ENCODE measurements around the gene GNG3.
"Not testable (repeated sequence)": the region's sequence is repeated elsewhere in the genome, so short reads cannot be mapped to it uniquely, and the experiment has no call there.

The GNG3 gene

DNA sequence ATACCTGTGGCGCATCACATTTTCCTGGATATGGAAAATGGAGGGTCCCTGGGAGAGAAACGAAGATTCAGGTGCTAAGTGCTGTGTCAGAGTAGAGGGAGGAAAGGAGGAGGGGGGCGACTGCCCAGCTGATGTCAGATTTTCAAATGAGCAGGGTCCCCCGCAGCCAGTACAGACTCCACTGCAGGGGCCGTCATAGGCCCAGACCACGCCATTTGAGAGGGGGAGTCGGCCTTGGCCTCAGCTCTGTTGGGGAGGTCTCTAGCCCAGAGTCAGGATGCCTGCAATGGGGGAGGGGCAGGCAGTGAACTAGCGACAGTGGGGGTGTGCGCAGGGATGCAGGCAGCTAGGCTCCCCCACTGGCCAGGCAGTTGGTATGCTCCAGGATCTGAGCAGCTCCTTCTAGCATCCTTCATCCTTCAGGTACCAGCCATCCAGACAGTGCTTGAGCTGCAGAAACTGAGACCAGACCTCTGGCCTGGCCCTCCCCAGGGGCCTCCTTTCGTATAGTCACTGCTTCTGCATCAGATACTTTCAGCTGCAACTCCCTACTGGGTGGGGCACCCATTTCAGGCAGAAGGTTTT lies at the start of gene GNG3, which contains the start of gene BSCL2:
Gene GNG3 (plus strand): TSS at position 400 of the 585 bp plus-strand sequence. CDS start 620 bp downstream, outside the sequence.
Gene BSCL2 (minus strand): TSS at position 148 of the 585 bp plus-strand sequence. CDS start 229 bp downstream, outside the sequence.
- DNase-seq (ENCODE audit: low spot score in 2 of 2) (no peak), ATAC-seq (replicated peaks; ENCODE audit: extremely low read depth, poor library complexity, severe bottlenecking) (no peak)
- no peaks in the 10 kb centered on the region for H3K9me3 Mint-ChIP-seq
- H3K36me3 Mint-ChIP-seq (ENCODE audit: insufficient read depth) = peaks cover 21% of the 10 kb centered on the region
- H3K27me3 Mint-ChIP-seq = no peaks in the 10 kb centered on the region
- H3K4me1 Mint-ChIP-seq = peaks cover 45% of the 10 kb centered on the region
- H3K4me3 Mint-ChIP-seq = peak within 1 kb of the TSS; percentile 90
- peak within 1 kb of the TSS; percentile 95 for H3K27ac Mint-ChIP-seq (ENCODE audit: low read depth)

DNA sequence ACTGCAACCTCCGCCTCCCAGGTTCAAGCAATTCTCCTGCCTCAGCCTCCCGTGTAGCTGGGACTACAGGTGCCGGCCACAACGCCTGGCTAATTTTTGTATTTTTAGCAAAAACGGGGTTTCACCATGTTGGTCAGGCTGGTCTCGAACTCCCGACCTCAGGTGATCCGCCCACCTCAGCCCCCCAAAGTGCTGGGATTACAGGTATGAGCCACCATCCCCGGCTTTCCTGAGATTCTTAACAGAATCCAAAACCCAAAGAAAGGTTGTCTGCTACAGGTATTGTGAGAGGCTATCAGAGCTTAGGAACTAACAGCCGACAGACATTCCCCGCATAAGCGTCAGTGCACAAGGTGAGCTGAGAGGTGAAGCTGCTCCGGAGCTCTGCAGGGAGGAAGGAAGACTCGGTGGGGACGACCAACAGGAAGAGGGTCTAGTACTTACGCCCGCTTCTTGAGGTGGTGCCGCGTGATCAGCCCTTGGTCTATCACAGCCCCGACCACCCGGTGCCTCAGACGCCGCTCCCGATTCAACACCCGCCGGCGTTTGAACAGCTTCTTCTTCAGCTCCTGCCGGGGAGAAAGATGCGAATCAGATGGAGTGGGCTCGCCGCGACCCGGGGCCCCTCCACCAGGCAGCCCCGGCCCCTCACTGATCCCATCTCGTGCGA lies 42.9 kb upstream of the GNG3 start:
- Mint-ChIP-seq H3K36me3 (ENCODE audit: insufficient read depth) (peaks cover 27% of the 10 kb centered on the region), H3K27me3 (no peaks in the 10 kb centered on the region)

DNA sequence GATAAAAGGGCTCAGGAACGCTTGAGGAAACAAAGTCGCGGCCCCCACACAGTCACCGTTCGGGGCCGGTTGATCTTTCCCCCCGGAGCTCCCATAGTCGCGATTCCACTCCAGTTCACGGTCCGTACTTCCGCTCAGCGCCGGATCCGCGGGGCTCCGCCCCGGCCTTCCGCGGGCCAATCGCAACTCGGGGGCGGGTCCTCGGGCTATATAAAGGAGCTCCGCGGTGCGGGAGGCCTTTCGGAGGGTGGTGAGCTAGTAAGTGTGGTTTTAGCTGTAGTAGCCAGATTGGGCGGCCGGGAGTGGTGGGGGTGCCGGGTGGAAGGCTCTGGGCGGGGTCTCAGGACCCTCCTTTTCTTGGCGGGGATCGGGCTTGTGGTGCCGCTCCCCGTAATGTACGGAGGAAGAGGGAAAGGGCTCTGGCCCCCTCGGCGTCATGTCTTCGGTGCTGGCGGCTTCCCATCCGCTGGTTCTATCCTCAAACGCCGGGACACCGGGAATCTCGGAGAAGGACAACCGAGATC lies 42.3 kb upstream of the GNG3 start, which contains the start of the genes C11orf98 and CSKMT:
Gene C11orf98 (minus strand): TSS at position 136 of the 524 bp plus-strand sequence. CDS start 41 bp downstream, at position 95.
Gene CSKMT (plus strand): TSS at position 238 of the 524 bp plus-strand sequence. CDS start 568 bp downstream, outside the sequence.
- H3K27me3 Mint-ChIP-seq = no peaks in the 10 kb centered on the region
- peaks cover 29% of the 10 kb centered on the region for H3K4me1 Mint-ChIP-seq
- H3K4me3 Mint-ChIP-seq = peak within 1 kb of the TSS; percentile 94
- ATAC-seq (replicated peaks; ENCODE audit: extremely low read depth, poor library complexity, severe bottlenecking) (peak; percentile 92), DNase-seq (ENCODE audit: low spot score in 2 of 2) (peak; percentile 94 to 96)
- H3K36me3 Mint-ChIP-seq (ENCODE audit: insufficient read depth) = peaks cover 27% of the 10 kb centered on the region
- H3K27ac Mint-ChIP-seq (ENCODE audit: low read depth) = peak within 1 kb of the TSS; percentile 95
- H3K9me3 Mint-ChIP-seq = no peaks in the 10 kb centered on the region

More for the DNA sequence above, 42.9 kb upstream of the GNG3 start:
- peak overlapping the region; percentile 95 for H3K27ac Mint-ChIP-seq (ENCODE audit: low read depth)
- peaks cover 29% of the 10 kb centered on the region for H3K4me1 Mint-ChIP-seq
- peak; percentile 60 for ATAC-seq (replicated peaks; ENCODE audit: extremely low read depth, poor library complexity, severe bottlenecking)
- no peak for DNase-seq (ENCODE audit: low spot score in 2 of 2)
- H3K9me3 Mint-ChIP-seq = no peaks in the 10 kb centered on the region
- H3K4me3 Mint-ChIP-seq = peak overlapping the region; percentile 94

DNA sequence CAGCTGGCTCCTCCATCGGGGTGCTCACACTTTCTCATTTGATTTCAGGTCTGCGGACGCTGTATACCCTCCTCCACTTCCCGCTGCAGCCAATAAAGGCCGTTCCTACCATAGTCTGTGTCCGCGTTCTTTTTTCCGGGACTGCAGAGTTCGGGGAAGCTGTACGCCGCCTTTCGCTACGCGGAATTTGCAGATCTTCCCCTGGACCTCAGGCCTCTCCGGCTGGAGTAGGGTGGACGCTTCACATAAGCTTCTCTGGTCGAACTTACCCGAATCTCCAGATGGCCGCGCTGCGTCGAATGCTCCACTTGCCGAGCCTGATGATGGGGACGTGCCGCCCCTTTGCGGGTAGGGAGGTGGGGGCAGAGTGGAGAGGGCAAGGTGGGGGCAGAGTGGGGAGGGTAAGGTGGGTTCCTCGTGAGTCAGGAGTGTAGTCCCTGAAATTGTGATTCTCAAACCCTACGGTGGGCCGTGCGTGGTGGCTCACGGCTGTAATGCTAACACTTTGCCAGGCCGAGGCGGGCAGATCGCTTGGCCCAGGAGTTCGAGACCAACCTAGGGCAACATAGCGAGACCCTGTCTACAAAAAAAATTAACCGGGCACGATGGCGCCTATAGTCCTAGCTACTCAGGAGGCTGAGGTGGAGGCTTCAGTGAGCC lies 41.7 kb upstream of the GNG3 start:
- DNase-seq (ENCODE audit: low spot score in 2 of 2) (peak in 1 of 2 donors; percentile 39), ATAC-seq (replicated peaks; ENCODE audit: extremely low read depth, poor library complexity, severe bottlenecking) (peak; percentile 44)
- H3K36me3 Mint-ChIP-seq (ENCODE audit: insufficient read depth) = peaks cover 27% of the 10 kb centered on the region
- H3K9me3 Mint-ChIP-seq = no peaks in the 10 kb centered on the region
- no peaks in the 10 kb centered on the region for H3K27me3 Mint-ChIP-seq
- peak overlapping the region; percentile 95 for H3K27ac Mint-ChIP-seq (ENCODE audit: low read depth)
- peaks cover 33% of the 10 kb centered on the region for H3K4me1 Mint-ChIP-seq
- H3K4me3 Mint-ChIP-seq = peak overlapping the region; percentile 94

DNA sequence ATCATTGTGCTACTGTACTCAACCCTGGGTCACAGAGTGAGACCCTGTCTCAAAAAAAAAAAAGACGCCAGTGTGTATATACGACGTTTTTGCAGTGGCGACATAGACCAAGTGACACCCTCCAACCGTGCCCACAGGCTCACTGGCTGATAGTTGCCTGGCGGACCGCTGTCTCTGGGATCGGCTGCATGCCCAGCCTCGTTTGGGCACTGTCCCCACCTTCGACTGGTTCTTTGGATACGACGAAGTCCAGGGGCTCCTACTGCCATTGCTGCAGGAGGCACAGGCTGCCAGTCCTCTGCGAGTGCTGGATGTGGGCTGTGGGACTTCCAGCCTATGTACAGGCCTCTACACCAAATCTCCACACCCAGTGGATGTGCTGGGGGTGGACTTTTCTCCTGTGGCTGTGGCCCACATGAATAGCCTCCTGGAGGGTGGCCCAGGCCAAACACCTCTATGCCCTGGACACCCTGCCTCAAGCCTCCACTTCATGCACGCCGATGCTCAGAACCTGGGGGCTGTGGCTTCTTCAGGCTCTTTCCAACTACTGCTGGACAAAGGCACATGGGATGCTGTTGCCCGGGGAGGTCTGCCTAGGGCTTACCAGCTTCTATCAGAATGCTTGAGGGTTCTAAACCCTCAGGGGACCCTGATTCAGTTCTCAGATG lies 41.1 kb upstream of the GNG3 start:
- ATAC-seq (replicated peaks; ENCODE audit: extremely low read depth, poor library complexity, severe bottlenecking) = no peak
- H3K4me1 Mint-ChIP-seq = peaks cover 39% of the 10 kb centered on the region
- H3K27ac Mint-ChIP-seq (ENCODE audit: low read depth) = peak overlapping the region; percentile 95
- no peaks in the 10 kb centered on the region for H3K9me3 Mint-ChIP-seq
- H3K36me3 Mint-ChIP-seq (ENCODE audit: insufficient read depth) = peaks cover 29% of the 10 kb centered on the region
- DNase-seq (ENCODE audit: low spot score in 2 of 2) = no peak
- peak overlapping the region; percentile 94 for H3K4me3 Mint-ChIP-seq
- H3K27me3 Mint-ChIP-seq = no peaks in the 10 kb centered on the region

DNA sequence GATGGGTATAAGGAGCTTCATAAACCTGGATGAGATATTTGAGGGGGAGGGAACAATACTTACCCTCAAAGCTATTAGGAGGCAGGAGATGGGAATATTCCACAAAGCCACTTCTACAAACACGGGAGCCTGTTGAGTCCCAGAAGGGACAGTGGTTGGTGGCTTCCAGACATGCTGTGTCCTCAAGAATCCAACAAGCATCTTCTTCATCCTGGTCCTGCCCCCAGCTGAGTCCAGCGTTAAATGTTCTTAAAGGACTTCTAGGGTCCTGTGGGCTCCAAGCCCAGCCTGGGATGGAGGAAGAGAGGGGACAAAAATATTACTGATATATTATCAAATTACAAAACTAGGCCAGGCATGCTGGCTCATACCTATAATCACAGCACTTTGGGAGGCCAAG lies 40.0 kb upstream of the GNG3 start:
- Mint-ChIP-seq H3K4me3 (no peak overlapping the region), H3K4me1 (peaks cover 42% of the 10 kb centered on the region), H3K36me3 (ENCODE audit: insufficient read depth) (peaks cover 36% of the 10 kb centered on the region), H3K9me3 (no peaks in the 10 kb centered on the region), H3K27ac (ENCODE audit: low read depth) (no peak overlapping the region), H3K27me3 (no peaks in the 10 kb centered on the region)
- no peak for DNase-seq (ENCODE audit: low spot score in 2 of 2)
- no peak for ATAC-seq (replicated peaks; ENCODE audit: extremely low read depth, poor library complexity, severe bottlenecking)

DNA sequence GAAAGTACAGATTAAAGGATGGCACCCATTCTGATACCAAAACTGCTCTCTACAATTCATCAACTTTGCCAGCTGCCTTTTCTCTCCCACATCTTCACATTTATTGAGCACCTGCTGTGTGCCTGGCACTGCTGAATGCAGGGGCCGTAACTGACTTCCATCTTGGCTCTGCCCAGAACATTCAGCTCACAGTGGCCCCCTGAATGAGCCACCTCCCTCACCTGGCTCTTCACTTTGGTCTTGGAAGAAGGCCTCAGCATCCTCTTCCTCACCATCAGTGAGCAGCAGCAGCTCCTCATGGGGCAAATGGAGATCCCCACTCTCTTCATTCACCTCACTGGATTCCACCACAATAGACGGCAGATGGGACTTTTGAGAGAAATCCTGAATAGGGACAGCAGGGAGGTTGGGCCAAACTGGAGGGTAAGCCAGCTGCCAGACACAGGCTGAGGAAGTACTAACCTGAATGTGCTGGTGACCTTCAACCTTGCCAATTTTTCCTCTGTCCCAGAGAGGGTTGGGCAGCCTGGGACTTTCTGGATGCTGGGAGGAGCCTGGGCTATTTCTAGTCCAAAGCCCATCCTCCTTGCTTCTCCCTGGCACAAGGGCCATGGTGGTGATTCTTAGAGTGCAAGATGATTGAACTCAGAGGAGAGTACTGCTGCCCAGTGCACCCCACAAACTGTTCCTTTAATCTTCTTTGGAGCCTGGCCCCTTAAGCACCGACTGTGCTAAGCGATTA lies 37.9 kb upstream of the GNG3 start:
- H3K4me3 Mint-ChIP-seq = no peak overlapping the region
- ATAC-seq (replicated peaks; ENCODE audit: extremely low read depth, poor library complexity, severe bottlenecking) (no peak), DNase-seq (ENCODE audit: low spot score in 2 of 2) (no peak)
- peaks cover 34% of the 10 kb centered on the region for H3K4me1 Mint-ChIP-seq
- no peaks in the 10 kb centered on the region for H3K9me3 Mint-ChIP-seq
- H3K36me3 Mint-ChIP-seq (ENCODE audit: insufficient read depth) = peaks cover 34% of the 10 kb centered on the region
- H3K27ac Mint-ChIP-seq (ENCODE audit: low read depth) = peak overlapping the region; percentile 10
- no peaks in the 10 kb centered on the region for H3K27me3 Mint-ChIP-seq

DNA sequence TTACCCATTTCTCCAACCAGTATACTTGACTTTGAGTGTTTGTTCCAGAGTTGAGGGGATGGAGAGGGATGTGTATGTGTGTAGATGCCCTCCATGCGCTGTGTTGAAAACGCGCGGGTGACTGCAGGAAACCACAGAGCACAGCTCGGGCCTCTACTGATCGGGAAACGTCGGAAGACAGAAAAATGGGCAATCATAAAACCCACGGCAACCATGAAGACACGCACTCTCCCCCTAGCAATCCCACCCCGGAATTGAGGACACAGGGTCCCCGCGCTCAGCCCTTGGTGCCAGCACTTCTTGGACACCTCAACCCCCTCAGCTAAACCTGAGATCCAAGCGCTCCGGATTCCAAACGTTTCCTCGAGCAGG lies 36.3 kb upstream of the GNG3 start:
- peaks cover 34% of the 10 kb centered on the region for H3K36me3 Mint-ChIP-seq (ENCODE audit: insufficient read depth)
- peak; percentile 37 for ATAC-seq (replicated peaks; ENCODE audit: extremely low read depth, poor library complexity, severe bottlenecking)
- no peak for DNase-seq (ENCODE audit: low spot score in 2 of 2)
- H3K4me1 Mint-ChIP-seq = peaks cover 33% of the 10 kb centered on the region
- H3K9me3 Mint-ChIP-seq = no peaks in the 10 kb centered on the region
- peak overlapping the region; percentile 94 for H3K27ac Mint-ChIP-seq (ENCODE audit: low read depth)
- no peaks in the 10 kb centered on the region for H3K27me3 Mint-ChIP-seq
- peak overlapping the region; percentile 98 for H3K4me3 Mint-ChIP-seq

DNA sequence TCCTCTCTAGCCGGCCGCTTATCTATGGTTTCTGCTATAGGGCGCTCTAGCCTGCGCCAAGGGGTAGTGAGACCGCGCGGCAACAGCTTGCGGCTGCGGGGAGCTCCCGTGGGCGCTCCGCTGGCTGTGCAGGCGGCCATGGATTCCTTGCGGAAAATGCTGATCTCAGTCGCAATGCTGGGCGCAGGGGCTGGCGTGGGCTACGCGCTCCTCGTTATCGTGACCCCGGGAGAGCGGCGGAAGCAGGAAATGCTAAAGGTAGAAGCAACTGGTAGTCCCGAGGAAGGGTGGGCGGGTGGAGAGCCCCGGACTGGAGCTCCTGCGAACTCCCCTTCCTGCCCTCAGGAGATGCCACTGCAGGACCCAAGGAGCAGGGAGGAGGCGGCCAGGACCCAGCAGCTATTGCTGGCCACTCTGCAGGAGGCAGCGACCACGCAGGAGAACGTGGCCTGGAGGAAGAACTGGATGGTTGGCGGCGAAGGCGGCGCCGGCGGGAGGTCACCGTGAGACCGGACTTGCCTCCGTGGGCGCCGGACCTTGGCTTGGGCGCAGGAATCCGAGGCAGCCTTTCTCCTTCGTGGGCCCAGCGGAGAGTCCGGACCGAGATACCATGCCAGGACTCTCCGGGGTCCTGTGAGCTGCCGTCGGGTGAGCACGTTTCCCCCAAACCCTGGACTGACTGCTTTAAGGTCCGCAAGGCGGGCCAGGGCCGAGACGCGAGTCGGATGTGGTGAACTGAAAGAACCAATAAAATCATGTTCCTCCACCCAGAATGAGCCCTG lies 35.7 kb upstream of the GNG3 start, which contains the start of the genes LBHD1 and UQCC3:
Gene LBHD1 (minus strand): TSS at position 660 of the 782 bp plus-strand sequence. CDS start 2,236 bp downstream, outside the sequence.
Gene UQCC3 (plus strand): TSS at position 66 of the 782 bp plus-strand sequence. CDS start 73 bp downstream, at position 139.
- peaks cover 33% of the 10 kb centered on the region for H3K4me1 Mint-ChIP-seq
- ATAC-seq (replicated peaks; ENCODE audit: extremely low read depth, poor library complexity, severe bottlenecking) = peak; percentile 88
- H3K9me3 Mint-ChIP-seq = no peaks in the 10 kb centered on the region
- peak; percentile 44 to 56 for DNase-seq (ENCODE audit: low spot score in 2 of 2)
- H3K36me3 Mint-ChIP-seq (ENCODE audit: insufficient read depth) = peaks cover 31% of the 10 kb centered on the region
- H3K27ac Mint-ChIP-seq (ENCODE audit: low read depth) = peak within 1 kb of the TSS; percentile 94
- peak within 1 kb of the TSS; percentile 98 for H3K4me3 Mint-ChIP-seq
- no peaks in the 10 kb centered on the region for H3K27me3 Mint-ChIP-seq

DNA sequence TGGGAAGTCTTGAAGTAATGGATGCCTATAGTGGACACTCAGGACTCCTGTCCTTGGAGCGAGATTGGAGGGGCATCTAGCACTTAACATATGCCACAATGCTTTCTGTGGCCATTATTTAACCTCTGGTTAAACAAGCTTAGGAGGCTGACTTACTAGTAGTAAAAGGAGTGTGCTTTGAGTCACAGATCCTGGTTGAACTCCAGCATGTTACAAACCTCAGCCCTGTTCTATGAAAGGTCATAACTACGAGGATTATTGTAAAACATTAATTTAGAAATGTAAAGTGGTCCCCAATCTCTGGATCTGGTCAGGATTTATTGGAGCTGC lies 34.3 kb upstream of the GNG3 start:
- Mint-ChIP-seq H3K27me3 (no peaks in the 10 kb centered on the region), H3K36me3 (ENCODE audit: insufficient read depth) (peaks cover 29% of the 10 kb centered on the region), H3K27ac (ENCODE audit: low read depth) (no peak overlapping the region), H3K9me3 (no peaks in the 10 kb centered on the region), H3K4me1 (peaks cover 38% of the 10 kb centered on the region), H3K4me3 (no peak overlapping the region)
- no peak for DNase-seq (ENCODE audit: low spot score in 2 of 2)
- no peak for ATAC-seq (replicated peaks; ENCODE audit: extremely low read depth, poor library complexity, severe bottlenecking)

DNA sequence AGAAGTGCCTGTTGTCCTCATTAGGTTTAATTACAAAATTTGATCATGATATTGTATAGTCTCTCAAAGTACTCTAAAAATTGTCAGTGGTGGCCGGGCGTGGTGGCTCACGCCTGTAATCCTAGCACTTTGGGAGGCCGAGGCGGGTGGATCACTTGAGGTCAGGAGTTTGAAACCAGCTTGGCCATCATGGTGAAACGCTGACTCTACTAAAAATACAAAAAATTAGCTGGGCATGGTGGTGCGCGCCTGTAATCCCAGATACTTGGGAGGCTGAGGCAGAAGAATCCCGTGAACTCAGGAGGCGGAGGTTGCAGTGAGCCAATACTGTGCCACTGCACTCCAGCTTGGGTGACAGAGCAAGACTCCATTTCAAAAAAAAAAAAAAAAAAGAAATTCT lies 32.1 kb upstream of the GNG3 start:
- peaks cover 47% of the 10 kb centered on the region for H3K4me1 Mint-ChIP-seq
- H3K4me3 Mint-ChIP-seq; DNase-seq (ENCODE audit: low spot score in 2 of 2); H3K27me3 Mint-ChIP-seq; H3K9me3 Mint-ChIP-seq; ATAC-seq (replicated peaks; ENCODE audit: extremely low read depth, poor library complexity, severe bottlenecking); H3K27ac Mint-ChIP-seq (ENCODE audit: low read depth): not testable (repeated sequence)
- peaks cover 34% of the 10 kb centered on the region for H3K36me3 Mint-ChIP-seq (ENCODE audit: insufficient read depth)

Measured in central memory CD8-positive, alpha-beta T cell (primary cell).